Neural cell (in vitro differentiated cells): ENCODE data around the gene TNS4.

ENCODE experiments used
- EP300 ChIP-seq: fragments of 450-650 bp; conservative IDR thresholded peaks from 2 replicates; pipeline ENCODE4 v1.6.1; 2014; ENCODE audit warnings: antibody characterized with exemption, mild to moderate bottlenecking, moderate library complexity; ENCODE audit not compliant: poor library complexity, severe bottlenecking
- EZH2 ChIP-seq: fragments of 200-600, 300-800 bp; shearing (Covaris generic), sonication (generic); IDR thresholded peaks from 2 replicates; pipeline ENCODE4 v1.6.1; 2014; ENCODE audit warnings: antibody characterized with exemption, low read length, borderline replicate concordance, mild to moderate bottlenecking; ENCODE audit not compliant: insufficient read depth, poor library complexity, severe bottlenecking
- MXI1 ChIP-seq: fragments of 450-650 bp; conservative IDR thresholded peaks from 2 replicates; pipeline ENCODE4 v1.6.1; 2014; ENCODE audit warnings: antibody characterized with exemption, mild to moderate bottlenecking; ENCODE audit not compliant: poor library complexity, severe bottlenecking
- POLR2AphosphoS5 ChIP-seq: IDR thresholded peaks from 2 replicates; pipeline ENCODE4 v1.6.1; 2012
- RAD21 ChIP-seq: fragments of 450-650 bp; conservative IDR thresholded peaks from 2 replicates; pipeline ENCODE4 v1.6.1; 2014; ENCODE audit warnings: antibody characterized with exemption, mild to moderate bottlenecking, moderate library complexity
- REST ChIP-seq: IDR thresholded peaks from 2 replicates; pipeline ENCODE4 v1.6.1; 2012; ENCODE audit warnings: borderline replicate concordance
- SMC3 ChIP-seq: fragments of 450-650 bp; conservative IDR thresholded peaks from 2 replicates; pipeline ENCODE4 v1.6.1; 2014; ENCODE audit warnings: antibody characterized with exemption, mild to moderate bottlenecking, moderate library complexity; ENCODE audit not compliant: poor library complexity
- TAF1 ChIP-seq: IDR thresholded peaks from 2 replicates; pipeline ENCODE4 v1.6.1; 2012; ENCODE audit warnings: low read depth
- TF ChIP-seq, protein P1 (sequence below): fragments of 450-650 bp; IDR thresholded peaks from 2 replicates; pipeline ENCODE4 v1.5.1; 2014; ENCODE audit warnings: antibody characterized with exemption, mild to moderate bottlenecking, moderate library complexity; ENCODE audit not compliant: poor library complexity, severe bottlenecking

GRCh38 chr17:40474419-40475002 is 26.9 kb downstream of the TNS4 start:
- TF ChIP-seq, protein P1, sequence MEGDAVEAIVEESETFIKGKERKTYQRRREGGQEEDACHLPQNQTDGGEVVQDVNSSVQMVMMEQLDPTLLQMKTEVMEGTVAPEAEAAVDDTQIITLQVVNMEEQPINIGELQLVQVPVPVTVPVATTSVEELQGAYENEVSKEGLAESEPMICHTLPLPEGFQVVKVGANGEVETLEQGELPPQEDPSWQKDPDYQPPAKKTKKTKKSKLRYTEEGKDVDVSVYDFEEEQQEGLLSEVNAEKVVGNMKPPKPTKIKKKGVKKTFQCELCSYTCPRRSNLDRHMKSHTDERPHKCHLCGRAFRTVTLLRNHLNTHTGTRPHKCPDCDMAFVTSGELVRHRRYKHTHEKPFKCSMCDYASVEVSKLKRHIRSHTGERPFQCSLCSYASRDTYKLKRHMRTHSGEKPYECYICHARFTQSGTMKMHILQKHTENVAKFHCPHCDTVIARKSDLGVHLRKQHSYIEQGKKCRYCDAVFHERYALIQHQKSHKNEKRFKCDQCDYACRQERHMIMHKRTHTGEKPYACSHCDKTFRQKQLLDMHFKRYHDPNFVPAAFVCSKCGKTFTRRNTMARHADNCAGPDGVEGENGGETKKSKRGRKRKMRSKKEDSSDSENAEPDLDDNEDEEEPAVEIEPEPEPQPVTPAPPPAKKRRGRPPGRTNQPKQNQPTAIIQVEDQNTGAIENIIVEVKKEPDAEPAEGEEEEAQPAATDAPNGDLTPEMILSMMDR, result no peak
- no peak for TF ChIP-seq EP300
- TF ChIP-seq RAD21, result no peak
- no peak for TF ChIP-seq TAF1
- no peak for TF ChIP-seq POLR2AphosphoS5
- TF ChIP-seq MXI1, result no peak
- no peak for TF ChIP-seq EZH2
- no peak for TF ChIP-seq SMC3
- no peak for TF ChIP-seq REST
